Neural cell (in vitro differentiated cells): ENCODE results near the gene RBMS3.

ENCODE experiments used
- EP300 ChIP-seq: fragments of 450-650 bp; conservative IDR thresholded peaks from 2 replicates; pipeline ENCODE4 v1.6.1; 2014; ENCODE audit warnings: antibody characterized with exemption, mild to moderate bottlenecking, moderate library complexity; ENCODE audit not compliant: poor library complexity, severe bottlenecking
- EZH2 ChIP-seq: fragments of 200-600, 300-800 bp; shearing (Covaris generic), sonication (generic); IDR thresholded peaks from 2 replicates; pipeline ENCODE4 v1.6.1; 2014; ENCODE audit warnings: antibody characterized with exemption, low read length, borderline replicate concordance, mild to moderate bottlenecking; ENCODE audit not compliant: insufficient read depth, poor library complexity, severe bottlenecking
- MXI1 ChIP-seq: fragments of 450-650 bp; conservative IDR thresholded peaks from 2 replicates; pipeline ENCODE4 v1.6.1; 2014; ENCODE audit warnings: antibody characterized with exemption, mild to moderate bottlenecking; ENCODE audit not compliant: poor library complexity, severe bottlenecking
- POLR2AphosphoS5 ChIP-seq: IDR thresholded peaks from 2 replicates; pipeline ENCODE4 v1.6.1; 2012
- RAD21 ChIP-seq: fragments of 450-650 bp; conservative IDR thresholded peaks from 2 replicates; pipeline ENCODE4 v1.6.1; 2014; ENCODE audit warnings: antibody characterized with exemption, mild to moderate bottlenecking, moderate library complexity
- TF ChIP-seq, protein P1 (sequence below): fragments of 450-650 bp; IDR thresholded peaks from 2 replicates; pipeline ENCODE4 v1.5.1; 2014; ENCODE audit warnings: antibody characterized with exemption, mild to moderate bottlenecking, moderate library complexity; ENCODE audit not compliant: poor library complexity, severe bottlenecking
- TF ChIP-seq, protein P2 (sequence below): IDR thresholded peaks from 2 replicates; pipeline ENCODE4 v1.6.1; 2012; ENCODE audit warnings: borderline replicate concordance

DNA sequence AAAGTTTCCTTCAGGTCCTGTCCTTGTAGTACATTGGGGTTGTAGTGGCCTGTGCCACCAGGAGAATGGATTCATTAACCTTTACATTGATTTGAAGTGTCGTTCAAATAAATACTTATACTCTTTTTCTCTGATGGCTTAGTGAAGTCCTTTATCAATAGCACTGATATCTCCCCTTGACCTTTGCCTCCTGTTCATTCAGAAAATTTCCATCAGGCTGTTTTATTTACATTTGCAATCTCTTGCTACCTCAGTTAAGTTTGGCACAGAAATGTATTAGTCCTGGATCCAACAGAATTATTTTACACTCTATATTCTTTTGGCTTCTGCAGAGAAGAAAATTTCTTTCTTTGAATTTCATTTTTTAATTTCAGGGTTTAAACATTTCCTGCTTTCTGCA is 497.0 kb downstream of the RBMS3 start:
- TF ChIP-seq, protein P1, sequence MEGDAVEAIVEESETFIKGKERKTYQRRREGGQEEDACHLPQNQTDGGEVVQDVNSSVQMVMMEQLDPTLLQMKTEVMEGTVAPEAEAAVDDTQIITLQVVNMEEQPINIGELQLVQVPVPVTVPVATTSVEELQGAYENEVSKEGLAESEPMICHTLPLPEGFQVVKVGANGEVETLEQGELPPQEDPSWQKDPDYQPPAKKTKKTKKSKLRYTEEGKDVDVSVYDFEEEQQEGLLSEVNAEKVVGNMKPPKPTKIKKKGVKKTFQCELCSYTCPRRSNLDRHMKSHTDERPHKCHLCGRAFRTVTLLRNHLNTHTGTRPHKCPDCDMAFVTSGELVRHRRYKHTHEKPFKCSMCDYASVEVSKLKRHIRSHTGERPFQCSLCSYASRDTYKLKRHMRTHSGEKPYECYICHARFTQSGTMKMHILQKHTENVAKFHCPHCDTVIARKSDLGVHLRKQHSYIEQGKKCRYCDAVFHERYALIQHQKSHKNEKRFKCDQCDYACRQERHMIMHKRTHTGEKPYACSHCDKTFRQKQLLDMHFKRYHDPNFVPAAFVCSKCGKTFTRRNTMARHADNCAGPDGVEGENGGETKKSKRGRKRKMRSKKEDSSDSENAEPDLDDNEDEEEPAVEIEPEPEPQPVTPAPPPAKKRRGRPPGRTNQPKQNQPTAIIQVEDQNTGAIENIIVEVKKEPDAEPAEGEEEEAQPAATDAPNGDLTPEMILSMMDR, result no peak
- TF ChIP-seq, protein P2, sequence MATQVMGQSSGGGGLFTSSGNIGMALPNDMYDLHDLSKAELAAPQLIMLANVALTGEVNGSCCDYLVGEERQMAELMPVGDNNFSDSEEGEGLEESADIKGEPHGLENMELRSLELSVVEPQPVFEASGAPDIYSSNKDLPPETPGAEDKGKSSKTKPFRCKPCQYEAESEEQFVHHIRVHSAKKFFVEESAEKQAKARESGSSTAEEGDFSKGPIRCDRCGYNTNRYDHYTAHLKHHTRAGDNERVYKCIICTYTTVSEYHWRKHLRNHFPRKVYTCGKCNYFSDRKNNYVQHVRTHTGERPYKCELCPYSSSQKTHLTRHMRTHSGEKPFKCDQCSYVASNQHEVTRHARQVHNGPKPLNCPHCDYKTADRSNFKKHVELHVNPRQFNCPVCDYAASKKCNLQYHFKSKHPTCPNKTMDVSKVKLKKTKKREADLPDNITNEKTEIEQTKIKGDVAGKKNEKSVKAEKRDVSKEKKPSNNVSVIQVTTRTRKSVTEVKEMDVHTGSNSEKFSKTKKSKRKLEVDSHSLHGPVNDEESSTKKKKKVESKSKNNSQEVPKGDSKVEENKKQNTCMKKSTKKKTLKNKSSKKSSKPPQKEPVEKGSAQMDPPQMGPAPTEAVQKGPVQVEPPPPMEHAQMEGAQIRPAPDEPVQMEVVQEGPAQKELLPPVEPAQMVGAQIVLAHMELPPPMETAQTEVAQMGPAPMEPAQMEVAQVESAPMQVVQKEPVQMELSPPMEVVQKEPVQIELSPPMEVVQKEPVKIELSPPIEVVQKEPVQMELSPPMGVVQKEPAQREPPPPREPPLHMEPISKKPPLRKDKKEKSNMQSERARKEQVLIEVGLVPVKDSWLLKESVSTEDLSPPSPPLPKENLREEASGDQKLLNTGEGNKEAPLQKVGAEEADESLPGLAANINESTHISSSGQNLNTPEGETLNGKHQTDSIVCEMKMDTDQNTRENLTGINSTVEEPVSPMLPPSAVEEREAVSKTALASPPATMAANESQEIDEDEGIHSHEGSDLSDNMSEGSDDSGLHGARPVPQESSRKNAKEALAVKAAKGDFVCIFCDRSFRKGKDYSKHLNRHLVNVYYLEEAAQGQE, result no peak
- TF ChIP-seq MXI1 (no peak), EP300 (no peak), RAD21 (no peak), POLR2AphosphoS5 (no peak), EZH2 (no peak)
